ENCODE results near the gene STK35. TPM values are rescaled to one million over a fixed set of nuclear protein-coding genes. Genes with fewer than 3 reads are reported as not detected.

The STK35 gene
- total and polyA plus RNA-seq, 2 of the 13 experiments (the other 11 are each of a cell fraction or from before 2014, with no cell fraction given), result 27.4 to 29.8 TPM

DNA sequence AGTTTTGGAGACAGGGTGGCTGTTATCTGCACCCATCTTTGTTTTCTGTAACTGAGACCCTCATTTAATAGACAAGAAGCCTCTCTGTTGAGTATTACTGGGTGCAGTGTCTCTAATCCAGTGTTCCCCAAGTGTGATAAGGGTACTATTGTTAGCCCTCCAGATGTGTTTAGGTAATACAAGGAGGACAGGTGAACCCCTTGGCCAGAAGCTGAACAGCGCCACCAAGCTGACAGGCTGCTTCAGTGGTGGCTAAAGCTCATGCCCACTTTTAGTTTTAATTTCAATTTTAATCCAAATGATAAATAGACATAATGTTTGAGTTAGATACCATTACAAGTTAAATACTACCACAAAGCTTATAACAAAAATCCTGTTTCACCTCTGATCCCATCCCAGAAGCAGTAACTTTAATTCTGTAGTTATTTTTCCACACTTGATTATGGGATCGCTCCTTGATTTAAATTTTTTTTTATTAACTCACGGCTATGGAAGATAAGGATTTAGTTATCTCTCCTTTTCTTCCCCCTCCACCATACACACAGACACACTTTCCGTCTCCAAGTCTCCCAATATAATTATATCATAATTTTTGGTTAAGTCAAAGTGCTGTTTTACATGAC lies 8.4 kb upstream of the STK35 start (continued):
- TF ChIP-seq, protein P1, sequence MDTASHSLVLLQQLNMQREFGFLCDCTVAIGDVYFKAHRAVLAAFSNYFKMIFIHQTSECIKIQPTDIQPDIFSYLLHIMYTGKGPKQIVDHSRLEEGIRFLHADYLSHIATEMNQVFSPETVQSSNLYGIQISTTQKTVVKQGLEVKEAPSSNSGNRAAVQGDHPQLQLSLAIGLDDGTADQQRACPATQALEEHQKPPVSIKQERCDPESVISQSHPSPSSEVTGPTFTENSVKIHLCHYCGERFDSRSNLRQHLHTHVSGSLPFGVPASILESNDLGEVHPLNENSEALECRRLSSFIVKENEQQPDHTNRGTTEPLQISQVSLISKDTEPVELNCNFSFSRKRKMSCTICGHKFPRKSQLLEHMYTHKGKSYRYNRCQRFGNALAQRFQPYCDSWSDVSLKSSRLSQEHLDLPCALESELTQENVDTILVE (CRISPR knock-in tag; IDR thresholded peaks at IDR 0.05), result 0 out of 2 replicates have a peak, but pooled peaks have one; percentile 23
- TF ChIP-seq, protein P2, sequence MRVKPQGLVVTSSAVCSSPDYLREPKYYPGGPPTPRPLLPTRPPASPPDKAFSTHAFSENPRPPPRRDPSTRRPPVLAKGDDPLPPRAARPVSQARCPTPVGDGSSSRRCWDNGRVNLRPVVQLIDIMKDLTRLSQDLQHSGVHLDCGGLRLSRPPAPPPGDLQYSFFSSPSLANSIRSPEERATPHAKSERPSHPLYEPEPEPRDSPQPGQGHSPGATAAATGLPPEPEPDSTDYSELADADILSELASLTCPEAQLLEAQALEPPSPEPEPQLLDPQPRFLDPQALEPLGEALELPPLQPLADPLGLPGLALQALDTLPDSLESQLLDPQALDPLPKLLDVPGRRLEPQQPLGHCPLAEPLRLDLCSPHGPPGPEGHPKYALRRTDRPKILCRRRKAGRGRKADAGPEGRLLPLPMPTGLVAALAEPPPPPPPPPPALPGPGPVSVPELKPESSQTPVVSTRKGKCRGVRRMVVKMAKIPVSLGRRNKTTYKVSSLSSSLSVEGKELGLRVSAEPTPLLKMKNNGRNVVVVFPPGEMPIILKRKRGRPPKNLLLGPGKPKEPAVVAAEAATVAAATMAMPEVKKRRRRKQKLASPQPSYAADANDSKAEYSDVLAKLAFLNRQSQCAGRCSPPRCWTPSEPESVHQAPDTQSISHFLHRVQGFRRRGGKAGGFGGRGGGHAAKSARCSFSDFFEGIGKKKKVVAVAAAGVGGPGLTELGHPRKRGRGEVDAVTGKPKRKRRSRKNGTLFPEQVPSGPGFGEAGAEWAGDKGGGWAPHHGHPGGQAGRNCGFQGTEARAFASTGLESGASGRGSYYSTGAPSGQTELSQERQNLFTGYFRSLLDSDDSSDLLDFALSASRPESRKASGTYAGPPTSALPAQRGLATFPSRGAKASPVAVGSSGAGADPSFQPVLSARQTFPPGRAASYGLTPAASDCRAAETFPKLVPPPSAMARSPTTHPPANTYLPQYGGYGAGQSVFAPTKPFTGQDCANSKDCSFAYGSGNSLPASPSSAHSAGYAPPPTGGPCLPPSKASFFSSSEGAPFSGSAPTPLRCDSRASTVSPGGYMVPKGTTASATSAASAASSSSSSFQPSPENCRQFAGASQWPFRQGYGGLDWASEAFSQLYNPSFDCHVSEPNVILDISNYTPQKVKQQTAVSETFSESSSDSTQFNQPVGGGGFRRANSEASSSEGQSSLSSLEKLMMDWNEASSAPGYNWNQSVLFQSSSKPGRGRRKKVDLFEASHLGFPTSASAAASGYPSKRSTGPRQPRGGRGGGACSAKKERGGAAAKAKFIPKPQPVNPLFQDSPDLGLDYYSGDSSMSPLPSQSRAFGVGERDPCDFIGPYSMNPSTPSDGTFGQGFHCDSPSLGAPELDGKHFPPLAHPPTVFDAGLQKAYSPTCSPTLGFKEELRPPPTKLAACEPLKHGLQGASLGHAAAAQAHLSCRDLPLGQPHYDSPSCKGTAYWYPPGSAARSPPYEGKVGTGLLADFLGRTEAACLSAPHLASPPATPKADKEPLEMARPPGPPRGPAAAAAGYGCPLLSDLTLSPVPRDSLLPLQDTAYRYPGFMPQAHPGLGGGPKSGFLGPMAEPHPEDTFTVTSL (CRISPR knock-in tag; IDR thresholded peaks at IDR 0.05; ENCODE audit: borderline replicate concordance), result no peak
- peak; percentile 86 for TF ChIP-seq RAD21 (CRISPR knock-in tag; IDR thresholded peaks at IDR 0.05)
- TF ChIP-seq RARA (CRISPR knock-in tag; IDR thresholded peaks at IDR 0.05), result no peak
- TF ChIP-seq, protein P3, sequence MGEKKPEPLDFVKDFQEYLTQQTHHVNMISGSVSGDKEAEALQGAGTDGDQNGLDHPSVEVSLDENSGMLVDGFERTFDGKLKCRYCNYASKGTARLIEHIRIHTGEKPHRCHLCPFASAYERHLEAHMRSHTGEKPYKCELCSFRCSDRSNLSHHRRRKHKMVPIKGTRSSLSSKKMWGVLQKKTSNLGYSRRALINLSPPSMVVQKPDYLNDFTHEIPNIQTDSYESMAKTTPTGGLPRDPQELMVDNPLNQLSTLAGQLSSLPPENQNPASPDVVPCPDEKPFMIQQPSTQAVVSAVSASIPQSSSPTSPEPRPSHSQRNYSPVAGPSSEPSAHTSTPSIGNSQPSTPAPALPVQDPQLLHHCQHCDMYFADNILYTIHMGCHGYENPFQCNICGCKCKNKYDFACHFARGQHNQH (CRISPR knock-in tag; IDR thresholded peaks at IDR 0.05), result no peak
- no peak for TF ChIP-seq HMG20B (CRISPR knock-in tag; conservative IDR thresholded peaks at IDR 0.05)
- TF ChIP-seq AKAP8 (CRISPR knock-in tag; IDR thresholded peaks at IDR 0.05), result no peak
- no peak for TF ChIP-seq TCF7L2 (IDR thresholded peaks at IDR 0.05; ENCODE audit: low read depth, low read length)
- TF ChIP-seq PHB2 (IDR thresholded peaks at IDR 0.05; ENCODE audit: partially characterized antibody), result no peak
- 0 out of 2 replicates have a peak, but pooled peaks have one; percentile 43 for TF ChIP-seq ERF (CRISPR knock-in tag; IDR thresholded peaks at IDR 0.05)
- TF ChIP-seq ZNF33A (CRISPR knock-in tag; IDR thresholded peaks at IDR 0.05; ENCODE audit: borderline replicate concordance), result no peak
- TF ChIP-seq, protein P4, sequence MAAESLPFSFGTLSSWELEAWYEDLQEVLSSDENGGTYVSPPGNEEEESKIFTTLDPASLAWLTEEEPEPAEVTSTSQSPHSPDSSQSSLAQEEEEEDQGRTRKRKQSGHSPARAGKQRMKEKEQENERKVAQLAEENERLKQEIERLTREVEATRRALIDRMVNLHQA (CRISPR knock-in tag; IDR thresholded peaks at IDR 0.05), result 0 out of 2 replicates have a peak, but pooled peaks have one; percentile 13
- 0 out of 2 replicates have a peak, but pooled peaks have one; percentile 19 for TF ChIP-seq THAP11 (CRISPR knock-in tag; IDR thresholded peaks at IDR 0.05)
- peak; percentile 44; the same call in 1 of the 2 replicates for TF ChIP-seq ZFP90 (CRISPR knock-in tag; IDR thresholded peaks at IDR 0.05; ENCODE audit: borderline replicate concordance)
- TF ChIP-seq ZNF12 (CRISPR knock-in tag; IDR thresholded peaks at IDR 0.05), result no peak
- TF ChIP-seq KAT8 (CRISPR knock-in tag; IDR thresholded peaks at IDR 0.05), result no peak
- no peak for TF ChIP-seq MXD4 (CRISPR knock-in tag; IDR thresholded peaks at IDR 0.05)
- TF ChIP-seq STAG1 (CRISPR knock-in tag; IDR thresholded peaks at IDR 0.05), result peak; percentile 95

Measured in HepG2 (cell line).